ENCODE measurements around the gene DRAP1.
A peak's percentile ranks its signal among the peaks of the same experiment; 100 is the strongest.

DRAP1 gene

DNA sequence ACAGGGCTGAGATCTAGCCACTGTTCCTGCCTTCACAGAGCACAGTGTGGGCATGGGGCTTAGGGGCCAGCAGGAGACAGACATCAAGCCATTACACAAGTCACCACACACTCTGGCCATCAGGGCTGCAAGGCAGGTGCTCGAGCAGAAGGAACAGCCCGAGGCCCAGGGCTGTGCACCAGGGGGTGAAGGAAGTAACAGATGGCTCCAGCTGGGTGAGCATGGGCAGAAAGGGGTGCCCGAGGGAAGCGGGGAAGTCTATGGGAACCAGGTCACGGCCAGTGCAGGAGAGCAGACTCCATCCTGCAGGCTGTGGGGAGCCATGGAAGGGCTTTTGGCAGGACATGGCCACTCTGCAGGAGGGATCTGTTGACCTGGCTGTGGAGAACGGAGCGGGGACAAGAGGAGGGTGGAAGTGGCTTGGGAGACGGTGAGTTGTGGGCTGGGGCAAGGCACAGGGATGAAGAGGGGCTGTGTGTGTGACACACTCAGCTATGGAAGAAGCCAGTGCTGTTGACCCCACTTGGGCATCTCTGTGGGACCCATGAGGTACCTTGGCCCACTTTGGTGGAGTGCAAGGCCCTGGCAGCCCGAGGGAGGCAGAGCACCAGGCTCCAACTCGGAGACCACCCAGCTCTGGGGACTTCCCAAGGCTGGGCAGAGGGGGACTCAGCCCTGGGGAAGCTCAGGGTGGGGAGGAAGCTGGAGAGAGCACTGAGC is 4.0 kb upstream of the DRAP1 start:
- TF ChIP-seq, protein P1, sequence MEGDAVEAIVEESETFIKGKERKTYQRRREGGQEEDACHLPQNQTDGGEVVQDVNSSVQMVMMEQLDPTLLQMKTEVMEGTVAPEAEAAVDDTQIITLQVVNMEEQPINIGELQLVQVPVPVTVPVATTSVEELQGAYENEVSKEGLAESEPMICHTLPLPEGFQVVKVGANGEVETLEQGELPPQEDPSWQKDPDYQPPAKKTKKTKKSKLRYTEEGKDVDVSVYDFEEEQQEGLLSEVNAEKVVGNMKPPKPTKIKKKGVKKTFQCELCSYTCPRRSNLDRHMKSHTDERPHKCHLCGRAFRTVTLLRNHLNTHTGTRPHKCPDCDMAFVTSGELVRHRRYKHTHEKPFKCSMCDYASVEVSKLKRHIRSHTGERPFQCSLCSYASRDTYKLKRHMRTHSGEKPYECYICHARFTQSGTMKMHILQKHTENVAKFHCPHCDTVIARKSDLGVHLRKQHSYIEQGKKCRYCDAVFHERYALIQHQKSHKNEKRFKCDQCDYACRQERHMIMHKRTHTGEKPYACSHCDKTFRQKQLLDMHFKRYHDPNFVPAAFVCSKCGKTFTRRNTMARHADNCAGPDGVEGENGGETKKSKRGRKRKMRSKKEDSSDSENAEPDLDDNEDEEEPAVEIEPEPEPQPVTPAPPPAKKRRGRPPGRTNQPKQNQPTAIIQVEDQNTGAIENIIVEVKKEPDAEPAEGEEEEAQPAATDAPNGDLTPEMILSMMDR (conservative IDR thresholded peaks at IDR 0.05; ENCODE audit: low read depth, low read length), result no peak
- no peak for DNase-seq (ENCODE audit: low read depth)
- H3K4me3 ChIP-seq (ENCODE audit: low read length), result no peak overlapping the region

DNA sequence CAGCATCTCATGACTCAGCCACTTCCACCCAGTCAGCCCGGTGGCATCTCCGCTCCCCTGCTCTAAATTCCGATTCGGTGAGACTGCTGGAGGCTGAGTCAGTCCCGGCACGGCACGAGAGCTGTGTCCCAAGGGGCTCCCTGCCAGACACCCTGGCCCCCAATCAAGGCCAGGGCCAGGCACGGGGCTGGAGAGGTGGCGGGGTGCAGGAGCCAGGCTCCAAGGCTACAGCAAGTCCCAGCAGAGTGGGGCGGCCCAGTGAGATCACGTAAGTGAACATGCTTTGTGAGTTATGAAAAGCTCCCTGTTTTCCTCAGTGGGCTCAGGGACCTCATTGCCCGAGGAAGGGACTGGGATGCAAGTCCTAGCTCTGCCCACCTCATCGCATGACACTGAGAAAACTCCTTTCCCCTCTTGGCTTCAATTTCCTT is 3.4 kb upstream of the DRAP1 start:
- H3K4me3 ChIP-seq (ENCODE audit: low read length), result peak overlapping the region; percentile 23
- DNase-seq (ENCODE audit: low read depth), result peak; percentile 94
- TF ChIP-seq, protein P1 (conservative IDR thresholded peaks at IDR 0.05; ENCODE audit: low read depth, low read length), result no peak

DNA sequence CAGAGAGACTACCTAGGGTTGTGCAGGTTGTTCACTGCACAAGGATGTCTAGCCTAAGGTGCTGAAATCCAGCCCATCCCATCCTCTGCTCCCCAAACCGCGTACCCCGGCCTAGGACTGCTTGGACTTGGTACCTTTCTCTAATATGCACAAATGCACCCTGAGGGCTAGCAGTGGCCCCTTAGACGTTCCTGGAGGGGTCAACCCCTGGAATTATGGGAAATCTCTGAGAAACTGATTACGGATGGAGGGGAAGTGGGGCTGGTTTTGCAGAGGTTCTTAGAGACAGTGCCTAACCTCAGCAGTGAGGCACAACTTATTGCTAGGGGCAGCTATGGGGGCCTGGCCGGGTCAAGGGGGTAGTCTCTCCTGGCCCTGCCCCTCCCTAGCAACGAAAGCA is 2.8 kb upstream of the DRAP1 start:
- peak overlapping the region; percentile 23 for H3K4me3 ChIP-seq (ENCODE audit: low read length)
- TF ChIP-seq, protein P1 (conservative IDR thresholded peaks at IDR 0.05; ENCODE audit: low read depth, low read length), result no peak
- DNase-seq (ENCODE audit: low read depth), result no peak

DNA sequence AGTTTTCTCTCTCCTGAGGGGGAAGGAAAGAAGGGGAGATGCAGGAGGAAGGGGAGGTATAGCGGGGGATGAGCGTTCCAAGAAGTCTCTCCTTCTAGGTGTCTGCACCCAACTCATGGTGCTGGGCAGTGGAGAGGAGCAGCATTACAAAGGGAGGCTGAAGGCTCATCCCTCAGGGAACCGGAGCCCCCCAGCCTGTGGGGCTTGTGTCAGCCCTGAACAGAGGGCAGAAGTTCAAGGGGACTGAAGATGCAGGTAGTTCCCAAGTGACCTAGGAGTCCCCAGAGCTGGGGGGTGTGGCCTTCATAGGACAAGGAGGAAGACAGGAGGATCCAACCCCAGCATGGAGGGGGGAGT is 2.2 kb upstream of the DRAP1 start:
- TF ChIP-seq, protein P1 (conservative IDR thresholded peaks at IDR 0.05; ENCODE audit: low read depth, low read length), result no peak
- DNase-seq (ENCODE audit: low read depth), result no peak
- no peak overlapping the region for H3K4me3 ChIP-seq (ENCODE audit: low read length)

DNA sequence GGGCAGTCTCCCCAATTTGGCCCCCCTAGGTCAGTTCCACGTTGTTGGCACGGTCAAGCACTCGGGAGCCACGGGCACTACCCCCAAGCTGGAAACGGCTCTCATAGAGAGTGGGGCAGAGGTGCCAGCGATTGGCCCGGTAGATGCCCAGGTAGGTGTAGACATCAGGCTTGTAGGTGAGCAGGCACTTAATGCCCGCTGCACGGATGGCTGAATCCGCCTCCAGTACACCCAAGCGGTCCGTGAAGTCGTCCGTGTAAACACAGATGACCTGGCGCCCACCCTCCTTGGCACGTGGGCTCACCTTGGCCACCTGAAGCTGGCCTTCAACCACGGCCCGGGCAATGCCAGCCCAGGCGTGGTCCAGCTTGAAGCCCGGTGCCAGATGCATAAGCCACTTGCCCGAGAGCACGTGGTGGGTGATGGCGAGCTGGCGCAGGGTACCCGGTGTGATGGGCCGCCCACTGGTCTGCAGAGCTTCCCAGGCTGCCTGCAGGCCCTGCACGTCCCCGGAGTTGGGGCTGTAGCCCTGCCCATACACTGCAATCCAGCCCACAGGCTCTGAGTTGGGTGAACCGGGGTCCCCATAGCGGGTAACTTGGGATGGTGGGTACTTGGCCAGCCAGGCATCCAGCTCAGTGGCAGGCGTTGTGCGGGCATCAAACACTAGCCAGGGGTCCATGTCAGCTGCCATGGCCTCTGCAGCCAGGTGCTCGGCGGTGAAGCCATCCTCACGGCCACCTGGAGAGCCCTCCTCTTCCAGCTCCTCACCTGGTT is 1.6 kb upstream of the DRAP1 start:
- peak overlapping the region; percentile 84 for H3K4me3 ChIP-seq (ENCODE audit: low read length)
- no peak for DNase-seq (ENCODE audit: low read depth)
- TF ChIP-seq, protein P1 (conservative IDR thresholded peaks at IDR 0.05; ENCODE audit: low read depth, low read length), result no peak

DNA sequence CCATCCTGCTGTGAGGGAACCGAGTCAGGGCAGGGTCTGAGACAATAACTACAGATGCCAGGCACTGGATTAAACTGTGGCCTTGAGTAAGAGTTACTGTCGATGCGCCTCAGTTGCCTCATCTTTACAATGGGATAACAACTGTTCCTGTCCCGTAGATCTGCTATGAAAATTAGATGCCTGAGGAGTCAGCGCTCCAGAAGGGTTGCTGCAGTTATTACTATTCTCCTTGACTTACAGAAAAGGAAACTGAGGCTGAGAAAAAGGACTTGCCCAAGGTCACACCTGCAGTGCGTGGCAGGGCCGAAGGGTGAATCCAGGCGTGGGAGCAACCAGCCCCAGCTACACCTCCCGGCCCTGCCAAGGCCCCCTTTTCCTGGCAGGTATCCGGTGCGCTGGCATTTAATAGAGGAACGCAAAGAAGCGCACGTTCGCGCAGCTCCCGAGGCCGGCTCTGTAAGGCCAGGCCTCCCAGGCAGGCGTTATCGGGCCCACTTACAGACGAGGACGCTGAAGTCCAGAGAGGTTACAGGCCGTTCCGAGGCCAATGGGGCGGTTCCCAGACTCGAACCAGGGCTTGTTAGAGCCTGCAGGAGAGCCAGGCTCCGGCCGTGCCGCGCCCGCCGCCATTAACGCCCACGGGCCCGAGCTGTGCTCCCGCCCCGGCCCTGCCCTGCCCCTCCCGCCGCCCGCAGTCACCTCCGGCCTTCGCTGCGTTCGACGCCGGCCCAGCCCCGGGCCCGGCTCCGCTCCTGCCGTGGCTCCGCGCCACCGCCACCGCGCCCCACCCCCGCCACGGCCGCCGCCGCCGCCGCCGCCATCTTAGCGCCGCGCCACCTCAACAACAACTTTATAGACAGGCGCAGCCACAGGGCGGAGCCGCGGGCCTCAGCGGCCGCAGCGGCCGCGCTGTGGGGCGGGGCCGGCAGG is 750 bp upstream of the DRAP1 start, which contains the start of gene C11orf68:
Gene C11orf68 (minus strand): TSS at position 852 of the 930 bp plus-strand sequence. CDS start 31 bp downstream, at position 821.
- DNase-seq (ENCODE audit: low read depth), result no peak
- peak within 1 kb of the TSS; percentile 84 for H3K4me3 ChIP-seq (ENCODE audit: low read length)
- TF ChIP-seq, protein P1 (conservative IDR thresholded peaks at IDR 0.05; ENCODE audit: low read depth, low read length), result no peak

Measured in retinal pigment epithelial cell (primary cell).